Gastrocnemius medialis (tissue), 4 donors: Measurements from ENCODE around the gene MS4A15.

Source experiments
- CTCF ChIP-seq, 5 experiments: fragments of 450-650 bp in 3 of 5; fragments of 200-600 bp in 2 of 5; sonication (generic) in 2 of 5; IDR thresholded peaks in 4 of 5; conservative IDR thresholded peaks in 1 of 5; 1 replicate in 4 of 5; 2 replicates in 1 of 5; pipeline ENCODE4 v1.5.1; 2016 to 2019; ENCODE audit warnings: antibody characterized with exemption in 5 of 5, mild to moderate bottlenecking in 3 of 5, moderate library complexity in 3 of 5
- POLR2A ChIP-seq, 2 donors: fragments of 450-650 bp; IDR thresholded peaks; one replicate each; pipeline ENCODE4 v1.6.1; 2017; ENCODE audit warnings: antibody characterized with exemption in 2 of 2, mild to moderate bottlenecking in 2 of 2, moderate library complexity in 2 of 2

GRCh38 chr11:60783141-60783484 lies 26.4 kb downstream of the MS4A15 start:
- TF ChIP-seq CTCF (IDR thresholded peaks at IDR 0.05 in 4 of 5, conservative IDR thresholded peaks at IDR 0.05 in 1 of 5) (no peak), POLR2A (IDR thresholded peaks at IDR 0.05) (no peak)
